PC-3 (cell line): ENCODE measurements around the gene PRF1. TPM values are rescaled to one million over a fixed set of nuclear protein-coding genes. Genes with fewer than 3 reads are reported as not detected.
A peak's percentile ranks its signal among the peaks of the same experiment; 100 is the strongest.

Experiments used
- ATAC-seq: fragments of 200-7000 bp; cut with Tn5 transposase; 2 replicates; pipeline ENCODE4 v1.9.1; 2020; ENCODE audit warnings: mild to moderate bottlenecking, moderate library complexity
- BruUV-seq: library from RNA; stranded (reverse); fragments of 400-500 nt; replicated peaks from 2 replicates; lab custom pipeline; 2021; lab: Mats Ljungman, UMichigan
- CTCF ChIA-PET: fragments of 300-600 bp; sonication (Branson Sonifier 250); formaldehyde crosslinking; loops from one replicate; lab custom pipeline; 2022; ENCODE audit warnings: antibody characterized with exemption; lab: Charles Lee
- POLR2A ChIA-PET: fragments of 300-600 bp; sonication (Branson Sonifier 250); formaldehyde crosslinking; loops from one replicate; lab custom pipeline; 2022; ENCODE audit warnings: antibody characterized with exemption; ENCODE audit not compliant: unreplicated experiment; lab: Charles Lee
- DNase-seq: peaks from one replicate; pipeline ENCODE4 v3.0.0-alpha.2; 2015
- H2AFZ ChIP-seq: fragments of 300-600 bp; sonication (generic); 2 replicates; pipeline ENCODE4 v1.6.0; 2016; ENCODE audit warnings: antibody characterized with exemption, low read length
- H3F3A ChIP-seq: fragments of 300-600 bp; sonication (generic); one replicate; pipeline ENCODE4 v1.6.0; 2017; ENCODE audit warnings: antibody characterized with exemption, low read length, control low read depth, mild to moderate bottlenecking; ENCODE audit not compliant: unreplicated experiment
- H3K27ac ChIP-seq: fragments of 300-600 bp; sonication (generic); 2 replicates; pipeline ENCODE4 v1.5.1; 2016; ENCODE audit warnings: mild to moderate bottlenecking, low read length
- H3K27me3 ChIP-seq: fragments of 300-600 bp; sonication (generic); 2 replicates; pipeline ENCODE4 v1.6.1; 2016; ENCODE audit warnings: low read length, mixed read lengths
- H3K36me3 ChIP-seq: fragments of 300-600 bp; sonication (generic); 2 replicates; pipeline ENCODE4 v1.6.1; 2016; ENCODE audit warnings: low read depth, mixed run types, low read length, mixed read lengths
- H3K4me1 ChIP-seq: fragments of 300-600 bp; sonication (generic); 2 replicates; pipeline ENCODE4 v1.5.1; 2016; ENCODE audit warnings: low read length; ENCODE audit not compliant: insufficient read depth
- H3K4me2 ChIP-seq: fragments of 300-600 bp; sonication (generic); 2 replicates; pipeline ENCODE4 v1.6.0; 2016; ENCODE audit warnings: low read length
- H3K4me3 ChIP-seq: fragments of 300-600 bp; sonication (generic); 2 replicates; pipeline ENCODE4 v1.5.1; 2016; ENCODE audit warnings: mild to moderate bottlenecking, low read length, mixed read lengths
- H3K79me2 ChIP-seq: fragments of 300-600 bp; sonication (generic); 2 replicates; pipeline ENCODE4 v1.6.1; 2017; ENCODE audit warnings: low read length, mixed read lengths
- H3K9ac ChIP-seq: fragments of 300-600 bp; sonication (generic); 2 replicates; pipeline ENCODE4 v1.6.0; 2016; ENCODE audit warnings: mild to moderate bottlenecking, low read length
- H3K9me2 ChIP-seq: fragments of 300-600 bp; sonication (generic); replicated peaks from 2 replicates; pipeline ENCODE4 v1.6.1; 2016; ENCODE audit warnings: mixed run types, low read length, mixed read lengths
- H3K9me3 ChIP-seq: fragments of 300-600 bp; sonication (generic); 2 replicates; pipeline ENCODE4 v1.6.1; 2016; ENCODE audit warnings: low read length, mixed read lengths
- H4K20me1 ChIP-seq: fragments of 300-600 bp; sonication (generic); 2 replicates; pipeline ENCODE4 v1.6.1; 2016; ENCODE audit warnings: low read length, mixed read lengths
- EZH2 ChIP-seq: fragments of 300-600 bp; sonication (generic); IDR thresholded peaks from one replicate; pipeline ENCODE4 v1.6.1; 2017; ENCODE audit warnings: antibody characterized with exemption, mild to moderate bottlenecking, low read length; ENCODE audit not compliant: unreplicated experiment
- EZH2phosphoT487 ChIP-seq: fragments of 300-600 bp; sonication (generic); IDR thresholded peaks from 2 replicates; pipeline ENCODE4 v1.6.1; 2018; ENCODE audit warnings: mild to moderate bottlenecking, antibody characterized with exemption, low read length, borderline replicate concordance
- intact Hi-C: fragments of 100-400 bp; cut with micrococcal nuclease; formaldehyde crosslinking; loops from 2 replicates; pipeline ENCODE4 v1.9.0; 2023
- total RNA-seq: library from RNA; depleted of rRNA; stranded (reverse); fragments of >200 nt; gene quantifications from 2 replicates; pipeline ENCODE4 v1.2.3, GENCODE V29; 2014
- TF ChIP-seq, protein P1 (sequence below): fragments of 300-600 bp; sonication (generic); conservative IDR thresholded peaks from 2 replicates; pipeline ENCODE4 v1.5.1; 2017; ENCODE audit warnings: antibody characterized with exemption, low read depth, mild to moderate bottlenecking, low read length

Gene PRF1
- total RNA-seq, 1 experiment from 2014 or later = not detected

DNA sequence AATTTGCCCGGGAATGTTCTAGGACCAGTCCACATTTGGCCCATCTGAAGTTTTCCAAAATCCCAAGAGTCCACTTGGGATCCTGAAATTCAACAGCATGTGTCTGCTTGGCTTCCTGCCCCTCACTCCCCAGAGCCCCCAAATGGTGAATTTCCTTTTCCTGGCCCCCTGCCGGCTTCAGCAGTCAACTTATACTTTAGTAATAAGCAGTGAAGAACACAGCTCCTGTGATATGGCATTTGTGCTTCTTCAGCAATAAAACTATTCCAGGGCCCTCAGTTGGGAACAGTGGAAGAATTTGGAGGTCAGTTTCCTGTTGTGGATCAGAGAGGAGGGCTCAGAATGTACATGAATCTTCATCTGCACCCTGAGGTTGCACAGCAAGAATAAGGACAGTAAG lies 51.1 kb downstream of the PRF1 start:
- Histone ChIP-seq H3K4me3 (no peak overlapping the region), H3K9ac (no peak overlapping the region), H3K4me1 (no peaks in the 10 kb centered on the region), H3K9me3 (no peaks in the 10 kb centered on the region), H4K20me1 (no peaks in the 10 kb centered on the region), H3K36me3 (no peaks in the 10 kb centered on the region), H3F3A (no peaks in the 10 kb centered on the region), H3K9me2 (no peaks in the 10 kb centered on the region), H3K4me2 (no peak overlapping the region), H3K27ac (no peak overlapping the region), H3K79me2 (no peaks in the 10 kb centered on the region), H2AFZ (no peak overlapping the region), H3K27me3 (no peaks in the 10 kb centered on the region)
- TF ChIP-seq, protein P1, sequence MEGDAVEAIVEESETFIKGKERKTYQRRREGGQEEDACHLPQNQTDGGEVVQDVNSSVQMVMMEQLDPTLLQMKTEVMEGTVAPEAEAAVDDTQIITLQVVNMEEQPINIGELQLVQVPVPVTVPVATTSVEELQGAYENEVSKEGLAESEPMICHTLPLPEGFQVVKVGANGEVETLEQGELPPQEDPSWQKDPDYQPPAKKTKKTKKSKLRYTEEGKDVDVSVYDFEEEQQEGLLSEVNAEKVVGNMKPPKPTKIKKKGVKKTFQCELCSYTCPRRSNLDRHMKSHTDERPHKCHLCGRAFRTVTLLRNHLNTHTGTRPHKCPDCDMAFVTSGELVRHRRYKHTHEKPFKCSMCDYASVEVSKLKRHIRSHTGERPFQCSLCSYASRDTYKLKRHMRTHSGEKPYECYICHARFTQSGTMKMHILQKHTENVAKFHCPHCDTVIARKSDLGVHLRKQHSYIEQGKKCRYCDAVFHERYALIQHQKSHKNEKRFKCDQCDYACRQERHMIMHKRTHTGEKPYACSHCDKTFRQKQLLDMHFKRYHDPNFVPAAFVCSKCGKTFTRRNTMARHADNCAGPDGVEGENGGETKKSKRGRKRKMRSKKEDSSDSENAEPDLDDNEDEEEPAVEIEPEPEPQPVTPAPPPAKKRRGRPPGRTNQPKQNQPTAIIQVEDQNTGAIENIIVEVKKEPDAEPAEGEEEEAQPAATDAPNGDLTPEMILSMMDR = peak; percentile 45
- TF ChIP-seq EZH2phosphoT487 = no peak
- POLR2A ChIA-PET = interaction anchor here (0.6 kb wide), 1 partner anchor 566 kb away, joined by 6 read pairs; no protein-coding TSS in a partner anchor
- intact Hi-C loops = no loop called here
- DNase-seq = no peak
- CTCF ChIA-PET = interaction anchor here (0.6 to 1.1 kb wide), 3 partner anchors 9 to 146 kb away, joined by 3 to 4 read pairs (median 3); no protein-coding TSS in a partner anchor
- ATAC-seq = no peak
- no TSS peak for BruUV-seq

DNA sequence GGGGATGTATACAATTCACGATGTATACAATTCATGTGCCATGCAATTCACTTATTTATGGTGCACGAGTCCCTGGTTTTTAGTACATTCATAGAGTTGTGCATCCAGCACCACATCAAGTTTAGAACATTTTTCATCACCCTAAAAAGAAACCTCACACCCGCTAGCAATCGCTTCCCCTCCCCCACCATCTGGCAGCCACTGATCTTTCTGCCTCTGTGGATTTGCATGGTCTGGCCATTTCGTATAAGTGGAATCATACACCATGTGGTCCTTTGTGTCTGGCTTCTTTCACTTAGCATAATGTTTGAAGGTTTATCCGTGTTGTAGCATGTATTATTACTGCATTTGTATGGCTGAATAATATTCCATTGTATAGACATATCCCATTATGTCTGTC lies 52.1 kb downstream of the PRF1 start:
- Histone ChIP-seq H3K9ac (no peak overlapping the region), H3K9me3 (no peaks in the 10 kb centered on the region), H3K4me3 (no peak overlapping the region), H3K79me2 (no peaks in the 10 kb centered on the region), H3K4me1 (no peaks in the 10 kb centered on the region), H4K20me1 (no peaks in the 10 kb centered on the region), H3K27ac (no peak overlapping the region), H3K4me2 (no peak overlapping the region), H3K9me2 (no peaks in the 10 kb centered on the region), H3F3A (no peaks in the 10 kb centered on the region), H3K27me3 (no peaks in the 10 kb centered on the region), H3K36me3 (no peaks in the 10 kb centered on the region), H2AFZ (no peak overlapping the region)
- ChIA-PET CTCF (interaction anchor here (1.1 kb wide), 1 partner anchor 8 kb away, joined by 3 read pairs; no protein-coding TSS in a partner anchor), POLR2A (no interaction called here)
- DNase-seq (no peak), ATAC-seq (no peak)
- intact Hi-C loops = loop anchor here (1.0 kb wide), 3 partner anchors 209 to 330 kb away; partner anchors contain the start of gene SGPL1
- no TSS peak for BruUV-seq
- TF ChIP-seq EZH2phosphoT487 (no peak), EZH2 (no peak)
- TF ChIP-seq, protein P1 = no peak

DNA sequence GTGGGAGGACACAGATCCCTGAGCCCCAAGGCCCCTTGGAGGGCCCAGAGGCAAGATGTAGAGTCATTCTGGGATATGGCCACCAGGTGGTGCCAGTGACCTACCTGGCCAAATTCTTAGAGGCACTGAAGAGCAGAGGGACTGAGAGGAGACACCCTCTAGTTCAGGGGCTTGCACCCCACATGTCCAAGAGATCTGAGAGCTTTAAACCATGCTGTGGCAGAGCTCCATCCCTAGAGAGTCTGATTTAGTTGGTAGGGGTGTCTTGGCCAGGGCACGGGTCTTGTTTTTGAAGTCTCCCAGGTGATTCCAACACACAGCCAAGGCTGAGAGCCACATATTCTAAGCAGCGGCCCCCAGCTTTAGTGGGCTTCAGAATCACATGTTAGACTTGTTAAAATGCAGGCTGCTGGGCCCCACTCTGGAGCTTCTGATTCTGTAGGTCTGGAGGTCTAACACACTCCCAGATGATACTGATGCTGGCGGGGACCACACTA lies 52.5 kb downstream of the PRF1 start:
- H3K79me2 ChIP-seq = no peaks in the 10 kb centered on the region
- no peaks in the 10 kb centered on the region for H4K20me1 ChIP-seq
- DNase-seq (peak; percentile 91), ATAC-seq (peak; percentile 95)
- H3K36me3 ChIP-seq = no peaks in the 10 kb centered on the region
- no peaks in the 10 kb centered on the region for H3K4me1 ChIP-seq
- H3K4me2 ChIP-seq = no peak overlapping the region
- ChIA-PET CTCF (no interaction called here), POLR2A (no interaction called here)
- no peak overlapping the region for H2AFZ ChIP-seq
- TF ChIP-seq EZH2phosphoT487 = no peak
- TF ChIP-seq, protein P1 = peak; percentile 99
- no peak for TF ChIP-seq EZH2
- H3K9me3 ChIP-seq = no peaks in the 10 kb centered on the region
- no TSS peak for BruUV-seq
- H3K27me3 ChIP-seq = no peaks in the 10 kb centered on the region
- H3K4me3 ChIP-seq = no peak overlapping the region
- H3K9me2 ChIP-seq = no peaks in the 10 kb centered on the region
- H3K9ac ChIP-seq = no peak overlapping the region
- no peaks in the 10 kb centered on the region for H3F3A ChIP-seq
- intact Hi-C loops = loop anchor here (1.0 kb wide), 3 partner anchors 209 to 330 kb away; partner anchors contain the start of gene SGPL1
- H3K27ac ChIP-seq = no peak overlapping the region
